Neural cell (in vitro differentiated cells): Measurements from ENCODE around the gene ZSWIM6.

Experiments
- CTCF ChIP-seq: fragments of 450-650 bp; IDR thresholded peaks from 2 replicates; pipeline ENCODE4 v1.5.1; 2014; ENCODE audit warnings: antibody characterized with exemption, mild to moderate bottlenecking, moderate library complexity; ENCODE audit not compliant: poor library complexity, severe bottlenecking
- EZH2 ChIP-seq: fragments of 200-600, 300-800 bp; shearing (Covaris generic), sonication (generic); IDR thresholded peaks from 2 replicates; pipeline ENCODE4 v1.6.1; 2014; ENCODE audit warnings: antibody characterized with exemption, low read length, borderline replicate concordance, mild to moderate bottlenecking; ENCODE audit not compliant: insufficient read depth, poor library complexity, severe bottlenecking

DNA sequence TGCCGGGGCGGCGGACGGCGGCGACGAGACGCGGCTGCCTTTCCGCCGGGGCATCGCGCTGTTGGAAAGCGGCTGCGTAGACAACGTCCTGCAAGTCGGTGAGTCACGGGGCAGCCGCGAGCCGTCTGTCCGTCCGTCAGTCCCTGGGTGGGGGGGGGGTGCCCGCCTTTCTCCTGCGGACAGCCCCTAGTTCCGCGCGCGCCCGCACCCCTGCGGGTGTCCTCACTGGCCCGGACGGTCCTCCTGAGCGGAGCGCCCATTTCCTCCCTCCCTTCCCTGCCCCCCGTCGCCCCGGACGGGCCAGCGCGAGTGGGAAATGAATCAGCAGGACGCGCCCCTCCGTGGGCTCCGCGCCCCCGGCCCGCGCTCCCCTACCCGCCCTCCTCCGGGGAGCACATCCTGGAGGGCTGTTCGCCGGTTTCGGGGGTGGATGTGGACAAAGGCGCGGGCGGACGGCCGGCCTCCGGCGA is 828 bp downstream of the ZSWIM6 start:
- no peak for TF ChIP-seq CTCF
- no peak for TF ChIP-seq EZH2
